B cell (primary cell): ENCODE results near the gene BCL2.

Experiments used
- EZH2 ChIP-seq: IDR thresholded peaks from 2 replicates; pipeline ENCODE4 v1.6.1; 2012; ENCODE audit warnings: borderline replicate concordance, low read depth, mild to moderate bottlenecking, moderate library complexity, low read length; ENCODE audit not compliant: insufficient read depth, poor library complexity, severe bottlenecking
- TF ChIP-seq, protein P1 (sequence below): fragments of 200-600 bp; IDR thresholded peaks from one replicate; pipeline ENCODE4 v1.8.0; 2022; ENCODE audit warnings: antibody characterized with exemption, mild to moderate bottlenecking

DNA sequence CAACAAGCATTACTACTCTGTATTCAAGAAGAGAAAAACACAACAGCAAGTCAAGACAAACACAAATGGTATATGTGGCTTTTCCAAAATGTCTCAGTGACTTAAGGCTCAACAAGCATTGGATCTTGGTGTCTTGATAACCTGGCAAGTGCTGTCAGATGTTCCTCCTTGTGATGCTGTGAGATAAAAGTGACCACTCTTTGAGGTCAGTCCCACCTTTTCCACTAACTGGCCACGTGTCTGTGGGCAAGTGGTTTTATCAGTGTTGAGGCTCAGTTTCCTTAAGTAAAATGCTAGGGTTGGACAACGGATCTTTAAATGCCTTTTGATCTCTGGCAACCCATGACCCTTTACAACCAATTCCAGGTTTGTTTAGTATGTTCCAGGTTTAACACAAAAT, 98.7 kb downstream of the BCL2 start:
- TF ChIP-seq, protein P1, sequence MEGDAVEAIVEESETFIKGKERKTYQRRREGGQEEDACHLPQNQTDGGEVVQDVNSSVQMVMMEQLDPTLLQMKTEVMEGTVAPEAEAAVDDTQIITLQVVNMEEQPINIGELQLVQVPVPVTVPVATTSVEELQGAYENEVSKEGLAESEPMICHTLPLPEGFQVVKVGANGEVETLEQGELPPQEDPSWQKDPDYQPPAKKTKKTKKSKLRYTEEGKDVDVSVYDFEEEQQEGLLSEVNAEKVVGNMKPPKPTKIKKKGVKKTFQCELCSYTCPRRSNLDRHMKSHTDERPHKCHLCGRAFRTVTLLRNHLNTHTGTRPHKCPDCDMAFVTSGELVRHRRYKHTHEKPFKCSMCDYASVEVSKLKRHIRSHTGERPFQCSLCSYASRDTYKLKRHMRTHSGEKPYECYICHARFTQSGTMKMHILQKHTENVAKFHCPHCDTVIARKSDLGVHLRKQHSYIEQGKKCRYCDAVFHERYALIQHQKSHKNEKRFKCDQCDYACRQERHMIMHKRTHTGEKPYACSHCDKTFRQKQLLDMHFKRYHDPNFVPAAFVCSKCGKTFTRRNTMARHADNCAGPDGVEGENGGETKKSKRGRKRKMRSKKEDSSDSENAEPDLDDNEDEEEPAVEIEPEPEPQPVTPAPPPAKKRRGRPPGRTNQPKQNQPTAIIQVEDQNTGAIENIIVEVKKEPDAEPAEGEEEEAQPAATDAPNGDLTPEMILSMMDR, result no peak
- no peak for TF ChIP-seq EZH2
